RKO (cell line): Measurements from ENCODE around the gene SLC9A4.

Source experiments
- DNase-seq: peaks from one replicate; pipeline ENCODE4 v3.0.0-alpha.2; 2016; ENCODE audit warnings: low spot score

Gene SLC9A4

DNA sequence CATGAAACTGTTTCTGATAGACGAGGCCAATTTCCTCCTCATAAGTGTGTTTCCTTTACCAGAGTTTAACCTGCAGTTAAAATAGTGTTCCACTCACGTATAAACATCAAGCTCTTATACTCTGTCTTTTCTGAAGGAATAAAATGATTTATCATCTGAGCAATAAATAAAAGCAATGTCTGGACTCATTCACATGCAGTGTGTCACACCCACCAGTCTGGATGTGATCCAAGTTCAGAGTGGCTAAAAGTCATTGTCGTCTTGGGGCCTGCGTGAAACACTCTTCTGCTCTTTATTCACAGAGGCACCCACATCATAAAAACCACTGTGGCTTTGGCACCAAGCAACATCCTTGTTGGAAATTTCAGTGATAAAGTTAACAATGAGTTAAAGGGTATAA, 19.5 kb upstream of the SLC9A4 start:
- DNase-seq = no peak

DNA sequence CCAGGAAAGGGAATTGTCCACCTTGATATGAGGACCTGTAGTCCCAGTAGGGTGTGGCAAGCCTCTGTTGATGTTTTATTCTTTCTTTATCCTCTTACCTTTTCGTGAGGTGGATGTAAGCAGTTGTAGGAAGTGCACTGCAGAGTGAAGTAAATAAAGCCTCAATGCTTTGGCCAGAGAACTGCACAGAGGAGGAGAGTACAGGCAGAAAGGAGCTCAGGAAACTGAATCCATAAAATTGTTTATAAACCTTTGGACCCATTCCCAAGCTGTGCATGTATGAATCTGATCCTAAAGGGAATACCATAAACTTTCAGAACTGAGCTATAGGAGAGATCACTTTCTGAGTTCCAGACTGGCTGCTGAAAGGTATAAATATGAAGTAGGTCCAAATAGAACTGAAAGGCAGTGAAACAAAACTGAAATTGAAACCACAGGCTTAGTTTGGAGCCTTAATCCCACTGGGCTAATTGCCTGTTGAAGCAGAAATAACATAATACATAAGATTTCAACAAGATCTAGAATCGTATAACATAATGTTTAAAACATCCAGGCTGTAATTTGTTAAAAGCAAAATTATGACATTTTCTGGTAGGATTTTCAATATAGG, 17.9 kb upstream of the SLC9A4 start:
- no peak for DNase-seq

DNA sequence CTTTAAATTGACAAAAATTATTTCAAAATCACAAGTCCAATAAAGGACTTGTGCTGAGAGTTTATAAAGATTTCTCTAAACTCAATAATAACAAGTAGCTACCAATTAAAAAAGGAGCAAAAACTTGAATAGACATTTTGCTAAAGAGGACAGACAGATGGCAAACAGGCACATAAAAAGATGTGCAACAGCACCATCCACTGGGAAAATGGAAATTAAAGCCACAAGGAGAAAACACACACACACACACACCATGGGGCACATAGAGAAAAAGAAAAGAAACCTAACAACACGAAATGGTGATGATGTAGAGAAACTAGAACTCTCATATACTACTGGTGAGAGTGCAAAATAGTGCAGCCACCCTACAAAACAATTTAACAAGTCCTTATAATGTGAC, 12.6 kb upstream of the SLC9A4 start:
- peak; percentile 5 for DNase-seq

DNA sequence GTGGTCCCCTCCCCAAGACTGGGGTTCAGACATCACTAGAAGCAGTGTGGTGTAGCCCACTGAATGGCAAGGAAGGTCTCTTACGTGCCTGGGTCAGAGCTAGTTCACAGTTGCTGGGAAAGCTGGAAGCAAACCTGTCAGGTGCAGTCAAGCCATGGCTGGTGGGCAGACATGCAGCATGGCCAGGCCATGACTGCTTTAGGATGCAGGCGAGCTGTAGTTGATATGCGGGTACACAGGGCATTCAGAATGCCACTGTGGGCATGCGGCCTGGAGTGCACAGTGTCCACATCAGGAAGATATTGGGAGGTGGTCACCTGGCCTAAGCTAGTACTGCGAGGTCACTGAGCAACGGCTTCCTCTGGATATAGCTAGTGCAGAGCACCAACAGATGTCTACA, 11.8 kb upstream of the SLC9A4 start:
- no peak for DNase-seq

DNA sequence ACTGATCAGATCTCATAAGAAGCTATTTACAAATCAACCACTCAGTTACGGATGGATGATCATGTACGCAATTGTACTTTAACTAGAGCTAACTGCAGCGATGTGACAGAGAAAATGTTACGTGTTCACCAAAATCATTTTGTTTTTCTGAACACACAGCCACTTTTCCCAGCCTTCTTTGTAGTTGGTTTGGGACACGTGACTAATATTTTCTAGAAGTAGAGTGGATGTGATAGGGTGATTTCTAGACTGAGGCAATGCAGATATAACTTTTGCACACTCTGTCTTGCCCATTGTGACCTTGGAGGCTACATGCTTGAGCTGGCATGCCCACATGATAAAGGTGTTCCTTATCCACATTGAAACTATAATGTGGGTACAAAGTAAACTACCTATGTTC, 9.9 kb upstream of the SLC9A4 start:
- no peak for DNase-seq

DNA sequence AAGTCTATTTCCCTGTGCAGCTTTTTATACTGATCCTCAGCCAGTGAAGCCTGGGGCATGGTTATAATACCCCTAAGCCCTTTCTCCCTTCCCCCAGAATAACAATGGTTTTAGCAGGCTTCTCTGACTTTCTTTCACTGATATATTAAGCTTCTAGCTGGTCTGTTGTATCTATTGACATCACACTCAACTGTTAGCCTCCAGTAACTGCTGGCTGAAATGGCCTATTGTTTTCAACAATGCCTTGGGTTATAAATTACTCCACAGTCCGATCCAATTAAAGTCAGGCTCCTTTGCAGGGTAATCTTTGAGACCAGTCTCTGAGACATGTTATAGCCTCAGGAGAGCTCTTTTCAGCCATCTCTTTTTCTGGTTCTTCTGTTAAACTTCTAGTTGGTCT, 2.9 kb upstream of the SLC9A4 start:
- DNase-seq = no peak

DNA sequence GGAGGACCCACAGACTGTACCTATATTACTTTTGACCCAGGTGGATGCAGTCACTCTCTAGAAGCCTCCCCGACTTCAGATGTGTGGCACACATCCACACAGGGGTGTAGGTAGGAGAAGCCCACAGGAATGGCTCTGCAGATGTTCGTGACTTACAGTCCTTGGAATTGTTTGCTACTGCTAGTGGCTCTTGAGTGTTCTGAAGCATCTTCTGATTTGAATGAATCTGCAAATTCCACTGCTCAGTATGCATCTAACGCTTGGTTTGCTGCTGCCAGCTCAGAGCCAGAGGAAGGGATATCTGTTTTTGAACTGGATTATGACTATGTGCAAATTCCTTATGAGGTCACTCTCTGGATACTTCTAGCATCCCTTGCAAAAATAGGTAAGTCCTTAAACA, 605 bp downstream of the SLC9A4 start:
- no peak for DNase-seq

DNA sequence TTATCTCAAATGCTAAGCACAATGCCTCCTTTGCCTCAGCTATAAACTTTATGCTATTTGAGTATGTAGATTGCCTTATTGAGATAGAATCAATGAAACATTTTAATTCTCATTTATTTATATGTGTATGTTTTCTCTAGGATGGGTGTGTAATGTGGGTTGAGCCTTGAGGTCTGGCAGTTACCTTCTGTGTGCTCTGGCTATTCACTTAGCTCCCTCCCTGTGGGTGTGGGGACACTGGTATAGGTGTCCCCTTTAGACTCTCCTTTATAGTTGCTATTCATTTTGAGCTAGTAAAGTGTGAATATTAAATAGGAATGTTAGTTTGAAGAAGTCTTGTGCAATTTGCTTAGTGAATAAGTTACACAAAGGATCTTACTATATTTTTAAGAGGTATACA, 1.8 kb downstream of the SLC9A4 start:
- no peak for DNase-seq

DNA sequence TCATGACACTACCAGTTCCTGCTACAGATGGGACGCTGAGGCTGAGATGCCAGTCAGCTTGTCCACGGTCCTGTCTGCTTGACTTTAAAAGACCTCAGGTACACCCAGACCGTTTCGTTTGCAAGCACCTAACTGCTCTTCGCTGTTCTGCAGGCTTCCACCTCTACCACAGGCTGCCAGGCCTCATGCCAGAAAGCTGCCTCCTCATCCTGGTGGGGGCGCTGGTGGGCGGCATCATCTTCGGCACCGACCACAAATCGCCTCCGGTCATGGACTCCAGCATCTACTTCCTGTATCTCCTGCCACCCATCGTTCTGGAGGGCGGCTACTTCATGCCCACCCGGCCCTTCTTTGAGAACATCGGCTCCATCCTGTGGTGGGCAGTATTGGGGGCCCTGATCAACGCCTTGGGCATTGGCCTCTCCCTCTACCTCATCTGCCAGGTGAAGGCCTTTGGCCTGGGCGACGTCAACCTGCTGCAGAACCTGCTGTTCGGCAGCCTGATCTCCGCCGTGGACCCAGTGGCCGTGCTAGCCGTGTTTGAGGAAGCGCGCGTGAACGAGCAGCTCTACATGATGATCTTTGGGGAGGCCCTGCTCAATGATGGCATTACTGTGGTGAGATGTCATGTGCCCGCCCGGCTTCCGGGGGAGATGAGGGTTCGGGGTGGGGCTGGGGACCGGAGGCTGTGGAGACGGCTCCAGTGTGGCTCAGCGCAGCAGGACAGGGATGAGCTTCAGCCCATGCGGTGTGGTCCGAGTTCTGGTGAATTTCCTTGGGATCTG, 5.9 kb downstream of the SLC9A4 start:
- DNase-seq = no peak

DNA sequence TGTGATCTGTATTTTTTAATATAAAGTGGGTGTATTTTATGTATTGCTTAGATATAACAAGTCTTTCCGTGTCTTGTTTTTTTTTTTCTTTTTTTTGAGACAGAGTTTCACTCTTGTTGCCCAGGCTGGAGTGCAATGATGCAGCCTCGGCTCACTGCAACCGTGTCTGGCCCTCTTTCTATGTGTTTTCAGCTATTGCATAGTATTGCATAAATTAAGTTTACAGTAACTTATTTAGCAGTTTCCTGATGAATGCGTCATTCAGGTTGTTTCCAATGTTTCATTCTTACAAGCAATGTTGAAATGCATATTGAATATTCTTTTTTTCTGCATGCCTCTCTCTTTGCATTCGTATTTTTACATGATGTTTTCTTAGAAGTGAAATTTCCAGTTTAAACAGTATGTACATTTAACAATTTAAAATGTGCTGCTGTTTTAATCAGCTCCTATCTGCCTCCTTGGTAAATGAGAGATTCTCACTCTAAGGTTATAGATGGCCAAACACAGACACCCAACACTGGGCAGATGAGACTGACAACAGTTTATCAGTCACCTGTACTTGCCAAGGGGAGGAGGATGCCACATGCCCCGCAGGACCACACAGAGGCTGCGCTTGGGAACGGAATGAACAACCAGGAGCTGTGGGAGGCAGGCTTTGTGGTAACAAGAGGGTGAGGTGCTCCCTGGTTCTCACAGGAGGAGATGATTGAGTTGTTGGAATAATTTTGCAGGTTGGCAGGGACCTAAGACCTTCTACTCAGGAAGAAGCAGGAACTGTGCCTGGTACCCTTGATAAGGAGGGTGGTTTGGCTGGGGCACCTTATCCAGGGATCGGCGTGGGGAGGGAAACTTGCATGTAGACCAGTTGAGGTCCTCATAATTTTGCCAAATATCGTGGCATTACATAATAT, 7.5 kb downstream of the SLC9A4 start:
- no peak for DNase-seq

DNA sequence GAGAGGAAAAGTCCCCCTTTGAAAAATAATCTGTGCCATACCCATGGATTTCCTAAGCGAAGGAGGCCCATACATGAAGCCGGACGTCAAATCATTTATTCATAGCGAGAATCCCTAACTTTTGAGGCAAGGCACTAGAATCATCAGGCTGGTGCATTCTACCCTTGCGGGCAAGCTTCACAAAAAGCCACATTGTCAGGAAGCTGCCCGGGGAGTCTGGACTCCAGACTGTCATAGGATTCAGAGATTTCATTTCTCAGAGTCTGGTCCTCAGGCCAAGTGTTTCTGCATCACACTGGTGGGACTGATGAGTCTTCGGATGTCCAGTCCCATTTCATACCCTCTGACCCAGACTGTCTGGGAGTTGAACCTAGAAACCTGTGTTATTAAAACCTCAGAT, 8.9 kb downstream of the SLC9A4 start:
- no peak for DNase-seq

DNA sequence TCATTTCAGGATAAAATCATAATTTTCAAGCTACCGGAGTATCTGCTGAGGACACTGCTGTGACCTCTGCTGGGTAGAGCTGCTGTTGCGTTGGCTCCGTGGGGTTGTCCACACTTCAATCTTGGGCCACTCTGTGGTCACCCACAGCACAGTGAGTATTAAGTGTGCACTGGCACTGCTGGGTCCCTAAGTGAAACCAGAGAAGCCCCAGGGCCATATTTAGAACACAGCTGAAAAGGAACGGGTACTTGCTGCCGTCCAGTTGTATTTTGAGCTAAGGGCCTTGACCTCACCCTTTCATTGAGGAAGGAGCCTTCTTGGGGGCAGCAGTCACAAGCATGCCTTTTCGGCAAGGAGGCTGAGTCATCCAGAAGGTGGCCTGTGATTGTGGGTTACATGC, 10.1 kb downstream of the SLC9A4 start:
- DNase-seq = no peak

DNA sequence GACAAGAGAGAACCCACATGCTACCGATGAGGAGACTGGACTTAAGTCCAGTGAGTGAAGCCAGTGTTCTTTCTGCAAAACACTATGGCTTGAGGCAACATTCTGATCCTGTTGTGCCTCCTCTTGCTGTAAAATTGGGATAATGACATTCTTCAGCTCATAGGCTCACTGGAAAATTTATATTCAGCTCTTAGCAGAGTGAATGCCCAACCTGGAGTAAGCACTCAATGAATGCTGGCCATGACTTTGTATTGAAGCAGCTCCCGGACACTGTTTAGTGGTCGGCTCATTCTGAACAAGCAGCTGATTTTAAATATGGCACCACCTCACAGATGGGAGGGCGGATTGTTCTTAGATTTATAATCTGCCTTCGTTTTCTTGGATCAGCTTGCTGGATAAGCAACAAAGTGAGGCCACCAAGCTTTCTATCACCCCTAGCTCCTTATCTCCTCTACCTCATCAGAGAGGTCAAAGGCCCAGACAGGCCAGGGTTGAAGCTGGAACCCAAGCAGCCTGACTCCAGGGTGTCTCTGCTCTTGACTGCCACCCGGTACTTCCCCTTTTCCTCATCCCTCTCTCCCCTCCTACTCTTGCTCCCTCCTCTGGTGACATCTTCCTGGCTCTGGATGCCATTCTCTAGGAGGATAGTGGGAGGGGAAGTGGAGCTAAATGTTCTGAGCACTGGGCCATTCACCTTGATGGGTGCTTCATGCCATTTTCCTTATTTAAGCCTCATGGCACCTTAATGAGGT, 11.5 kb downstream of the SLC9A4 start:
- no peak for DNase-seq

DNA sequence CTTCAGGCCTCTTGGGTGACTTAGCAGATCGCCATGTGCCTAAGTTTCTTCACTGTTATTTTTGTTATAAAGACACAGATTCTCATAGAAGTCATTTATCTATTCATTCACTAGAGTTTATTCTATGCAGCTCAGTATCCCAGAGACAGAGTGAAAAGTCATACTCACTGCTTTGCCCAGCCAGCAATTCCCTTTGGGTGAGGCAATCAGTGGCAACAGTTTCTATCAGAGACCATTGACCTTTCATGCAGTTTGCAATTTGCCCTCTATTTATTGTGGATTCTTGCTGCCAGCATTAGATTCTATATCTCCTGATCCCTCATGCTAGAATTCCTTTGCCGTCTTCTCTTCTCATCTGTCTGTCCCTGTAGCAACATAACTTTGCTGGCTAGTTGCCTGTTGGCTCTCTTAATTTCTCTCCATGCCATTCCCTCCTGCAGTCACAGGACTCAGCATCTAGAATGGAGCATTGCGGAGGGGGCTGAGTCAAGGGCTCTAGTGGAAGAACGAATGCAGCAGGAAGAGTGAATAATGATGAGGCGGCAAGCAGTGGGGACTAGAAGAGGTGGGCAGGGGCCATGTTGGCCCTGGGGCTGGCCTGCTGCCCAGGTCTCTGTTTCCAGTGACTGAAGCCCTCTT, 12.2 kb downstream of the SLC9A4 start:
- DNase-seq = no peak

DNA sequence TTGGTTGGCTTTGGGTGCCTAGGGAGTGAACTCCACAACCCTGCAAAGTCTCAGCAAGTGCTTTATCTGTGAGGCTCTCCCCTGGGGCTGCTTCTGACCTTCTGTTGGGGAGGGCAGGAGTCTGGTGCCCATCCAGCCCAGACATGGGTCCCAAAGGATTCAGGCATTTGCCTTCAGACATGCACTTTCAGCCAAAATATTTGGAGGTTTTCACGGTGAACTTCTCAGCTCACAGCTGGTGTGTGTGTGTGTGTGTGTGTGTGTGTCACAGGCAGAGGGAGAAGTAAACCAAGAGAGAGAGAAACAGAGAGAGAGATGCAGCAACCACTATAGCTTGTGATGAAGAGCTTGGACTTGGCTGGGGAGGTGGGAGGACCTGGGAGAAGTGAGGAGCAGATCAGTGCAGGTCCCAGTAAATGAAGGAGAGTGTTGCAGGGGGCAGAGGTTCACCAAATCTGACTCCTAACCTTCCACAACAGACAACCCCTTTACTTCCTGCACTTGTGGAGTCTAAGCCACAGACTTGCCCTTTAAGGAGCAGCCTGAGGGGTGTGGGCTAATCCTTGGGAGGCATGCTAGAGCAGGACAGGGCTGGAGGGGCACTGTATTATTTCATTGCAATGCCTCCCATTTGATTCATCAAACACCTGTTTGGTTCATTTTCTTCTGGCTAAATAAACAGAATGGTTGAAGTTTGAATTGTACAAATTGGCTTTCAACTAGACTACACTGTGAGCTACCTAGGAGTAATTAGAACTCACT, 14.1 kb downstream of the SLC9A4 start:
- DNase-seq = no peak

DNA sequence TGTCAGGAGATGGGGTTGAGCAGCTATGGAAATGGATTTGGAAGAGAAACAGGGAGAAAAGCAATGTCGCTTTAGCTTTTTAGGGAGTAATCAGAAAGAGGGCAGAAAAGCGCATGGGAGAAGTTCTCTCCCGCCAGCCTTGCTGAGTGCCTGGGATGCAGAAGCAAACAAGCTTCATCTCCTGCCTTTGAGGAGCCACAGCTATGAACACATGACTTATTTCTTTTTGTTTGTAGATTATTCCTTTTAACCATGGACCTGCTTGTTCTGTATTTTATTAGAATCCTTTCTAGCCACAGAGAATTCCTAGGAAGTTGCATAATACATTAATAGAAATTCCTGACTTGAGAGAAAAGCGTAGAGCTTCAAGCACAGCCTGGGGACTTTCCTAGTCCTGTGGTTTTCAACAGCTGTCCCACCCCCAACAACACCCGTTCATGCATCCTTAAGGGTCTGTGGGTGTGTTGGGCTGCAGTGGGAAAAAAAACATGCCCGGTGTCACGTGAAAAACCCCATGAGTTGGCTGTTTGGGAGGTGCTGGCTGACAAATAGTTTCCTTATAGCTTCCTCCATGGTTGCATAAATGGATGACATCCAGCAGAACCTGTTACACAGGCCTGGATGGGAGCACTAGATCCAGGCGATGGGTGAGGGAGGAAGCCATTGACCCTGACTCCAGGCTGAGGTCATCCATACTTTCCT, 14.9 kb downstream of the SLC9A4 start:
- no peak for DNase-seq

DNA sequence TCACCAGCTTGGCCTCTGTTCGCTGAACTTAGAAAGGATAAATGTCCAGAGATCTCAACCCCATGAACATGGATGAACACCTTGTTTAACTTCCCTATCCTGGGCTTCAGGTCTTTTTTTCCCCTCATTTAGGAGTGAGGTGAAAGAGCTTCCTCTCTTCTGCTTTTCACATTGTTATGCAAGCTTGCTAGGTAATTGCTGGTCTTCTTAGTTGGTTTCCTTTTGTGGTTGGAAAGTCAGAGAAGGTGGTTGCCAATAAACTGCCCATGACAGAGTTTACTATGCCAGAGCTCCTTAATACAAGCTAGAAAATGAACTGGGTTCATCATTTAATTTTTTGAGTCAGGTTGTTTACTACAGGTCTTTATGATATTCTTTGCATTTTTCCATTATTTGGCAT, 16.6 kb downstream of the SLC9A4 start:
- no peak for DNase-seq

DNA sequence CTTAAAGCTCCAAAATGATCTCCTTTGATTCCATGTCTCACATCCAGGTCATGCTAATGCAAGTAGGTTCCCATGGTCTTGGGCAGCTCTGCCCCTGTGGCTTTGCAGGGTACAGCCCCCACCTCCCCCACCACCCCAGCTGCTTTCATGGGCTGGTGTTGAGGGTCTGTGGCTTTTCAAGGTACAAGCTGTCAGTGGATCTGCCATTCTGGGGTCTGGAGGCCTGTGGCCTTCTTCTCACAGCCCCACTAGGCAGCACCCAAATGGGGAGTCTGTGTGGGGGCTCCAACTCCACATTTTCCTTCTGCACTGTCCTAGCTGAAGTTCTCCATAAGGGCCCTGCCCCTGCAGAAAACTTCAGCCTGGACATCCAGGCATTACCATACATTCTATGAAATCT, 19.0 kb downstream of the SLC9A4 start:
- DNase-seq = no peak

DNA sequence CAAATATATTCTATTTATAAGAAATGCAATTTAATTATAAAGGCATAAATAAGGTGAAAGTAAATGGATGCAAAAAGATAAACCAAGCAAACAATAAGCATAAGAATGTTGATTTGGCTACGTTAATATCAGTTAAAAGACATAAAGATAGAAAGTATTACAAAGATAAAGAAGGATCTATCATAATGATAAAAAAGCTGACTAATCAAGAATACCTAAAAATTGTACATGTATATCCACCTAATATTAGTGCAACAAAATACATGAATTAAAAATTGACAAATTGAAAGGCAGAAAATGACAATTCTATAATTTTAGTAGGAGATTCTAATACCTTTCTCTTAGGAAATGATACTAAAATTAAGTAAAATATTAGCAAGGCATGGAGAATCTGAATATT, 21.5 kb downstream of the SLC9A4 start:
- DNase-seq = no peak

DNA sequence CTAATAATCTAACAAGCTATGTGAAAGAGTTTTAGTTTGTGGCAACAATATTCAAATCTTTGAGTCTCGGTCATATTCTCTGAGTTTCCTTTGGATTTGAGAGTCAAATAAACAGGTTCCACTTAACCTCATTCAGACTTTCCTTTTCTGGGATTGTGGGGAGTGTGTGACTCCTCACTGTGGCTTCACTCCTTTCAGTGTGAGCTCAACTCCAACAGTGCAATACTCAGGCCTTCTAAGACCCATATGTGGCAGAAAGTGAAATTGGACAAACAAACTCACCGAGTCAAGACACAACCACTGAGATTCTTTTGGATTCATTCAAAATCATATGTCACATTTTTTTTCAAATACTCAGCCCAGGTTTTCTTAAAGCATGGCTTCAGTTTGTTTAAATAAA, 25.4 kb downstream of the SLC9A4 start:
- DNase-seq = no peak
